OCI-LY7 (cell line): Measurements from ENCODE around the gene UBL5. TPM values are rescaled to one million over a fixed set of nuclear protein-coding genes. Genes with fewer than 3 reads are reported as not detected.
A peak's percentile ranks its signal among the peaks of the same experiment; 100 is the strongest.
"Not testable (repeated sequence)": the region's sequence is repeated elsewhere in the genome, so short reads cannot be mapped to it uniquely, and the experiment has no call there.

Experiments used
- Bru-seq: library from RNA; stranded (reverse); fragments of 400-500 nt; gene quantifications from one replicate; lab custom pipeline; 2021; lab: Mats Ljungman, UMichigan
- BruChase-seq, 2 experiments: library from RNA; stranded (reverse); fragments of 400-500 nt; gene quantifications; one replicate each; lab custom pipeline; 2021; lab: Mats Ljungman, UMichigan
- BruUV-seq: library from RNA; stranded (reverse); fragments of 400-500 nt; replicated peaks from 2 replicates; lab custom pipeline; 2021; lab: Mats Ljungman, UMichigan
- CTCF ChIA-PET: fragments of 300-600 bp; sonication (Branson Sonifier 250); formaldehyde crosslinking; loops from one replicate; lab custom pipeline; 2022; ENCODE audit warnings: antibody characterized with exemption; ENCODE audit not compliant: unreplicated experiment; lab: Charles Lee
- POLR2A ChIA-PET: fragments of 300-600 bp; sonication (Branson Sonifier 250); formaldehyde crosslinking; loops from one replicate; lab custom pipeline; 2022; ENCODE audit warnings: antibody characterized with exemption; lab: Charles Lee
- DNase-seq: peaks from one replicate; pipeline ENCODE4 v3.0.0-alpha.2; 2015; ENCODE audit warnings: low spot score
- H2AFZ ChIP-seq: fragments of 200-600 bp; sonication (generic), shearing (Covaris generic); 2 replicates; pipeline ENCODE4 v1.6.1; 2014; ENCODE audit warnings: mild to moderate bottlenecking, antibody characterized with exemption, low read length, moderate library complexity
- H3K27ac ChIP-seq: fragments of 200-600 bp; sonication (generic); 2 replicates; pipeline ENCODE4 v1.5.1; 2014; ENCODE audit warnings: mixed run types, low read depth, mild to moderate bottlenecking, moderate library complexity, low read length, inconsistent platforms; ENCODE audit not compliant: poor library complexity, severe bottlenecking
- H3K36me3 ChIP-seq: fragments of 200-600 bp; sonication (generic); 2 replicates; pipeline ENCODE4 v1.6.1; 2014; ENCODE audit warnings: mild to moderate bottlenecking, antibody characterized with exemption, low read length, moderate library complexity, mixed read lengths; ENCODE audit not compliant: insufficient read depth
- H3K4me1 ChIP-seq: fragments of 200-600 bp; sonication (generic); 2 replicates; pipeline ENCODE4 v1.5.1; 2014; ENCODE audit warnings: mild to moderate bottlenecking, low read length; ENCODE audit not compliant: insufficient read depth, poor library complexity, severe bottlenecking
- H3K4me2 ChIP-seq: fragments of 200-600 bp; sonication (generic); 2 replicates; pipeline ENCODE4 v1.6.1; 2014; ENCODE audit warnings: mild to moderate bottlenecking, low read length
- H3K4me3 ChIP-seq: fragments of 200-600 bp; sonication (generic); 2 replicates; pipeline ENCODE4 v1.5.1; 2014; ENCODE audit warnings: mild to moderate bottlenecking, low read depth, low read length; ENCODE audit not compliant: poor library complexity, severe bottlenecking
- H3K79me2 ChIP-seq: fragments of 200-600 bp; sonication (generic); 2 replicates; pipeline ENCODE4 v1.6.1; 2016; ENCODE audit warnings: low read depth, mild to moderate bottlenecking, low read length, moderate library complexity, mixed read lengths; ENCODE audit not compliant: insufficient read depth
- H3K9me2 ChIP-seq: fragments of 200-600 bp; sonication (generic); 2 replicates; pipeline ENCODE4 v1.6.1; 2016; ENCODE audit warnings: mild to moderate bottlenecking, low read length, mixed read lengths; ENCODE audit not compliant: insufficient read depth
- H3K9me3 ChIP-seq: fragments of 200-600 bp; sonication (generic); 2 replicates; pipeline ENCODE4 v1.6.1; 2014; ENCODE audit warnings: mild to moderate bottlenecking, mixed run types, low read length, mixed read lengths
- H4K20me1 ChIP-seq: fragments of 200-600 bp; sonication (generic); 2 replicates; pipeline ENCODE4 v1.6.1; 2014; ENCODE audit warnings: mild to moderate bottlenecking, antibody characterized with exemption, low read length, moderate library complexity, mixed read lengths; ENCODE audit not compliant: insufficient read depth
- EZH2phosphoT487 ChIP-seq: fragments of 200-600 bp; sonication (generic); IDR thresholded peaks from 2 replicates; pipeline ENCODE4 v1.6.1; 2018; ENCODE audit warnings: low read depth, borderline replicate concordance, mild to moderate bottlenecking, mixed run types, antibody characterized with exemption, low read length, moderate library complexity, mixed read lengths
- intact Hi-C: fragments of 100-400 bp; cut with micrococcal nuclease; formaldehyde crosslinking; loops from one replicate; pipeline ENCODE4 v1.10.0; 2022; ENCODE audit not compliant: unreplicated experiment
- long read RNA-seq: library from polyadenylated mRNA; stranded (forward); transcript quantifications from one replicate; pipeline ENCODE4 v2.0.0, GENCODE V29; 2022
- total RNA-seq, 2 experiments: library from RNA; depleted of rRNA in 1 of 2; stranded (reverse); fragments of >200 nt in 1 of 2; shearing (Covaris generic) in 1 of 2; gene quantifications; 2 replicates each; pipeline ENCODE4 v1.2.3, GENCODE V29; 2014 to 2022
- TF ChIP-seq, protein P1 (sequence below): fragments of 200-600 bp; sonication (generic); conservative IDR thresholded peaks from 2 replicates; pipeline ENCODE4 v1.5.1; 2014; ENCODE audit warnings: mild to moderate bottlenecking, antibody characterized with exemption, low read length, moderate library complexity, mixed read lengths

UBL5 gene
- total RNA-seq (2014; rRNA removed; shearing (Covaris generic)) (162 and 249 TPM in 2 replicates), total RNA-seq (2022) (271 and 323 TPM in 2 replicates), Bru-seq, nascent RNA (percentile 95 among the genes with signal in this experiment), BruChase-seq, experiment 1, labeled RNA remaining after a 6-hour chase (percentile 97 among the genes with signal in this experiment), BruChase-seq, experiment 2, labeled RNA remaining after a 2-hour chase (percentile 92 among the genes with signal in this experiment)
- long read RNA-seq, transcript UBL5-202 (5 exons, 432 nt) = major isoform, 116 of 146 reads
- long read RNA-seq, transcript UBL5-201 (5 exons, 513 nt) = minor isoform, 13 of 146 reads
- long read RNA-seq, partial matches to known transcripts = 7 of 146 reads
- long read RNA-seq, other reads (novel, unspliced or antisense) = 6 of 146 reads

DNA sequence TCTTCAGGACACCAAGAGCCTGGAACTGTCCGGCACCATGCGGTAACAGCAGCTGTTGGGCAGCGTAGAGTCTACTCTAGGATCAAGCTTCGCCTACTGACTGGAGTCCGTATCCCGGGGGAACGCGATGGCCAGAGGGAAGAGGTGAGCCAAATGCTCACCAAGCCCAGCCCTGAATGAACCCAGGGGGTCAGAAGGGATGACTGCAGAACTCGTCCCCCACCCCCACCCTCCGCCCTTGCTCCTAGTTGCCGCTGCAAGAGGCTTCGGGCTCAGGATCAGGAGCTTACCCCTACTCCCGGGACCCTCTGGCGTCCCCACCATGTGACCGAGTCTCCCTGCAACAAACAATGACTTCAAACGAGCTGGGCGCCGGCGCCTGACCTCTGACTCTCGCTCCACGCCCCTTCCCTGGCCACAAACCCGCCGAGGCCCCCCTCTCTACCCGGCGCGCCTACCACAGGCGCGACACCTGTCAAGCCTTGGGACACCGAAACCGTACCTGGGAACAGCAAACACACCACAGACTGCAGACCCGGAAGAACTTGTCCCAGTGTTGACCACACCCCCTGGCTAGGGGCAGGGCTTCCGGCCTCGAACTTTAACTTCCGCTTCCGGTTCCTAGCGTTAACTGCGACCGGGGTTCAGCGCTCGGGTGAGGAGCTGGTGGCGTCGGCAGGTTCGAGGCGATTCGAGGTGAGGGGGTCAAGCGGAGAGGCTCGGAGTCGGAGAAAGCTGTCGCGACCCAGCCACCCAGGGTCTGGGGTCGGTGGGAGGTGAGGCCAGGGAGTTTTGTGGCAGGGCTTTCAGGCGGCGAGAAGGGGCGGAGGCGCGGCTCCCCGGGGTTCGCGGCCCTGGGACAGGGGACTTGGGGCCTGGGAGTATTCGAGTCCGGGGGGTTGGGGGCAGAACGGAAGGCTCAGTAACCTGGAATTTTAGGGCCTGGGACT lies at the start of gene UBL5:
UBL5 (plus strand) TSS at position 630 of the 950 bp plus-strand sequence. CDS start 420 bp downstream, outside the sequence.
- POLR2A ChIA-PET = interaction anchor here (1.0 to 2.0 kb wide), 4 partner anchors 9 to 206 kb away, joined by 3 to 6 read pairs (median 4); no protein-coding TSS in a partner anchor
- Histone ChIP-seq H3K9me3 (no peaks in the 10 kb centered on the region), H3K4me1 (peaks cover 22% of the 10 kb centered on the region), H3K4me2 (peak within 1 kb of the TSS; percentile 93), H3K4me3 (peak within 1 kb of the TSS; percentile 93), H3K9me2 (no peaks in the 10 kb centered on the region), H3K79me2 (peaks cover 49% of the 10 kb centered on the region), H4K20me1 (no peaks in the 10 kb centered on the region), H3K27ac (peak within 1 kb of the TSS; percentile 61), H3K36me3 (peaks cover 26% of the 10 kb centered on the region), H2AFZ (peak within 1 kb of the TSS; percentile 45)
- intact Hi-C loops = no loop called here
- CTCF ChIA-PET = no interaction called here
- TSS peak; percentile 89 for BruUV-seq
- TF ChIP-seq, protein P1, sequence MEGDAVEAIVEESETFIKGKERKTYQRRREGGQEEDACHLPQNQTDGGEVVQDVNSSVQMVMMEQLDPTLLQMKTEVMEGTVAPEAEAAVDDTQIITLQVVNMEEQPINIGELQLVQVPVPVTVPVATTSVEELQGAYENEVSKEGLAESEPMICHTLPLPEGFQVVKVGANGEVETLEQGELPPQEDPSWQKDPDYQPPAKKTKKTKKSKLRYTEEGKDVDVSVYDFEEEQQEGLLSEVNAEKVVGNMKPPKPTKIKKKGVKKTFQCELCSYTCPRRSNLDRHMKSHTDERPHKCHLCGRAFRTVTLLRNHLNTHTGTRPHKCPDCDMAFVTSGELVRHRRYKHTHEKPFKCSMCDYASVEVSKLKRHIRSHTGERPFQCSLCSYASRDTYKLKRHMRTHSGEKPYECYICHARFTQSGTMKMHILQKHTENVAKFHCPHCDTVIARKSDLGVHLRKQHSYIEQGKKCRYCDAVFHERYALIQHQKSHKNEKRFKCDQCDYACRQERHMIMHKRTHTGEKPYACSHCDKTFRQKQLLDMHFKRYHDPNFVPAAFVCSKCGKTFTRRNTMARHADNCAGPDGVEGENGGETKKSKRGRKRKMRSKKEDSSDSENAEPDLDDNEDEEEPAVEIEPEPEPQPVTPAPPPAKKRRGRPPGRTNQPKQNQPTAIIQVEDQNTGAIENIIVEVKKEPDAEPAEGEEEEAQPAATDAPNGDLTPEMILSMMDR = no peak
- no peak for TF ChIP-seq EZH2phosphoT487
- peak; percentile 95 for DNase-seq

DNA sequence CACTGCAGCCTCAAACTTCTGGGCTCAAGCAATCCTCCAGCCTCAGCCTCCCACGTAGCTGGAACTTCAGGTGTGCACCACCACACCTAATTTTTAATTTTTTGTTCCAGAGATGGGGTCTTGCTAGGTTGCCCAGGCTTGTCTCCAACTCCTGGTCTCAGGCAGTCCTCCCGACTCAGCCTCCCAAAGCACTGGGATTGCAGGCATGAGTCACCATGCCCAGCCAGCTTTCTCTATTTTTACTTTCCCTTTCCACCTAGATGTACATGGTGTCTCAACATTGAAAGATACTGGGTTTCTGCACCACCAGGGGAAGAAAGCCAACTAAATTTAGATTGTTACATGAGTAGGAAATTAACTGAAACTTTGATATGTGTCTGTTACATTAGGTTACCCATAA lies 45.4 kb upstream of the UBL5 start:
- Histone ChIP-seq H3K4me1 (peaks cover 18% of the 10 kb centered on the region), H3K27ac (no peak overlapping the region), H3K4me3 (no peak overlapping the region), H3K79me2 (no peaks in the 10 kb centered on the region), H3K9me3 (no peaks in the 10 kb centered on the region), H2AFZ (no peak overlapping the region), H4K20me1 (no peaks in the 10 kb centered on the region), H3K4me2 (no peak overlapping the region), H3K36me3 (no peaks in the 10 kb centered on the region), H3K9me2 (no peaks in the 10 kb centered on the region)
- TF ChIP-seq EZH2phosphoT487 = no peak
- intact Hi-C loops = no loop called here
- CTCF ChIA-PET = no interaction called here
- no TSS peak for BruUV-seq
- POLR2A ChIA-PET = no interaction called here
- no peak for DNase-seq

- DNase-seq, H4K20me1 ChIP-seq, CTCF ChIA-PET, H3K9me2 ChIP-seq, H3K36me3 ChIP-seq, BruUV-seq, POLR2A ChIA-PET, H3K27ac ChIP-seq, H3K4me3 ChIP-seq, H3K9me3 ChIP-seq, H3K79me2 ChIP-seq: not testable (repeated sequence)
- intact Hi-C loops = loop anchor here (2.0 kb wide), 1 partner anchor 199 kb away; the partner anchor contains the start of gene ZNF121
- H2AFZ ChIP-seq = 0 out of 2 replicates have a peak overlapping the region, but pooled peaks have one; percentile 97
- peaks cover 18% of the 10 kb centered on the region for H3K4me1 ChIP-seq
- peak overlapping the region; percentile 88; the same call in 1 of the 2 replicates for H3K4me2 ChIP-seq
Observed at GRCh38 chr19:9784163-9784496, 43.6 kb upstream of the UBL5 start.
